HepG2 (cell line): ENCODE data around the gene CNOT1. TPM values are rescaled to one million over a fixed set of nuclear protein-coding genes. Genes with fewer than 3 reads are reported as not detected.

Experiments used
- ATAC-seq: fragments of 200-7000 bp; cut with Tn5 transposase; 3 replicates; pipeline ENCODE4 v1.9.1; 2020; ENCODE audit warnings: mild to moderate bottlenecking, moderate library complexity
- BruUV-seq: library from RNA; stranded (reverse); fragments of 400-500 nt; replicated peaks from 2 replicates; lab custom pipeline; 2021; lab: Mats Ljungman, UMichigan
- CTCF ChIA-PET: fragments of 300-600 bp; formaldehyde crosslinking; extraction: SDS; loops from one replicate; lab custom pipeline; 2021; ENCODE audit warnings: low total read pairs, inconsistent platforms, low intra/inter-chr PET ratio; lab: Yijun Ruan, JAX
- POLR2A ChIA-PET: fragments of 350-600 bp; sonication (Branson Sonifier 250); formaldehyde crosslinking; loops from one replicate; lab custom pipeline; 2020; ENCODE audit warnings: antibody characterized with exemption, inconsistent platforms; lab: Yijun Ruan, JAX
- DNase-seq: peaks from one replicate; pipeline ENCODE4 v3.0.0-alpha.2; 2015; ENCODE audit warnings: low spot score
- FAIRE-seq: peaks from 3 replicates; lab custom pipeline; 2011; peaks lifted over from hg19 to GRCh38; lab: Jason Lieb, UNC
- H2AFZ ChIP-seq: one replicate; pipeline ENCODE4 v1.6.1; 2011; ENCODE audit warnings: low read length, inconsistent platforms
- H3K27ac ChIP-seq: fragments of 300-600 bp; 3 replicates; pipeline ENCODE4 v1.8.0; 2011; ENCODE audit warnings: mixed run types, mild to moderate bottlenecking, mixed read lengths, low read length, inconsistent platforms; ENCODE audit not compliant: insufficient read depth; ENCODE audit errors: extremely low read length
- H3K27me3 ChIP-seq, 2 experiments: fragments of 200-600 bp in 1 of 2; 2 replicates in 1 of 2; 3 replicates in 1 of 2; pipeline versions ENCODE4 v1.6.0 to v1.8.0; 2011; ENCODE audit warnings: low read length in 2 of 2, mild to moderate bottlenecking in 2 of 2, moderate library complexity in 2 of 2, inconsistent platforms in 1 of 2; ENCODE audit not compliant: insufficient read depth in 2 of 2, control insufficient read depth in 1 of 2
- H3K36me3 ChIP-seq, 2 experiments: fragments of 200-600 bp in 1 of 2; replicated peaks in 1 of 2; 2 replicates in 1 of 2; 3 replicates in 1 of 2; pipeline versions ENCODE4 v1.5.1 to v1.8.0; 2011; ENCODE audit warnings: low read length in 2 of 2, inconsistent platforms in 1 of 2; ENCODE audit not compliant: insufficient read depth in 2 of 2, control insufficient read depth in 1 of 2
- H3K4me1 ChIP-seq: 2 replicates; pipeline ENCODE4 v1.5.1; 2012; ENCODE audit warnings: low read length, inconsistent platforms; ENCODE audit not compliant: insufficient read depth
- H3K4me2 ChIP-seq: 2 replicates; pipeline ENCODE4 v1.6.0; 2011; ENCODE audit warnings: low read depth, low read length, inconsistent platforms
- H3K4me3 ChIP-seq, 3 experiments: fragments of 200-600 bp in 1 of 3; sonication (generic), shearing (Covaris generic) in 1 of 3; replicated peaks in 1 of 3; 2 replicates each; pipeline ENCODE4 v1.5.1; 2011 to 2016; ENCODE audit warnings: low read length in 3 of 3, inconsistent platforms in 2 of 3, low read depth in 2 of 3, mild to moderate bottlenecking in 2 of 3, control low read depth in 1 of 3, mixed read lengths in 1 of 3; ENCODE audit not compliant: insufficient read depth in 1 of 3
- H3K79me2 ChIP-seq: one replicate; pipeline ENCODE4 v1.6.1; 2011; ENCODE audit warnings: low read length, inconsistent platforms; ENCODE audit not compliant: insufficient read depth
- H3K9ac ChIP-seq: 2 replicates; pipeline ENCODE4 v1.6.0; 2011; ENCODE audit warnings: mild to moderate bottlenecking, low read depth, low read length, inconsistent platforms; ENCODE audit not compliant: insufficient read depth
- H3K9me3 ChIP-seq: 2 replicates; pipeline ENCODE4 v1.5.1; 2012; ENCODE audit warnings: mild to moderate bottlenecking, low read length
- H4K20me1 ChIP-seq: 2 replicates; pipeline ENCODE4 v1.6.0; 2011; ENCODE audit warnings: inconsistent platforms, mild to moderate bottlenecking, low read length, moderate library complexity; ENCODE audit not compliant: insufficient read depth
- MAFG ChIP-seq: sonication (generic); formaldehyde crosslinking; IDR thresholded peaks from 2 replicates; pipeline ENCODE4 v1.5.1; 2020; ENCODE audit warnings: mild to moderate bottlenecking, missing genetic modification reagents
- NAIF1 ChIP-seq: sonication (generic); formaldehyde crosslinking; IDR thresholded peaks from 2 replicates; pipeline ENCODE4 v1.5.0; 2020; ENCODE audit warnings: mild to moderate bottlenecking, missing genetic modification reagents, borderline replicate concordance
- ZNF260 ChIP-seq: sonication (generic); formaldehyde crosslinking; IDR thresholded peaks from 2 replicates; pipeline ENCODE4 v1.4.0; 2020; ENCODE audit warnings: missing genetic modification reagents, low read depth, mild to moderate bottlenecking, borderline replicate concordance
- ZNF350 ChIP-seq: sonication (generic); formaldehyde crosslinking; IDR thresholded peaks from 2 replicates; pipeline ENCODE4 v1.4.0; 2020; ENCODE audit warnings: mild to moderate bottlenecking, low read depth, missing genetic modification reagents, borderline replicate concordance
- ZNF446 ChIP-seq: sonication (generic); formaldehyde crosslinking; IDR thresholded peaks from 2 replicates; pipeline ENCODE4 v1.5.0; 2020; ENCODE audit warnings: mild to moderate bottlenecking, missing genetic modification reagents
- ZNF569 ChIP-seq: sonication (generic); formaldehyde crosslinking; IDR thresholded peaks from 2 replicates; pipeline ENCODE4 v1.5.0; 2020; ENCODE audit warnings: mild to moderate bottlenecking, missing genetic modification reagents, moderate library complexity, borderline replicate concordance
- ZSCAN21 ChIP-seq: sonication (generic); formaldehyde crosslinking; IDR thresholded peaks from 2 replicates; pipeline ENCODE4 v1.8.0; 2022; ENCODE audit warnings: mild to moderate bottlenecking, missing genetic modification reagents, moderate library complexity, borderline replicate concordance
- in situ Hi-C: cut with HindIII; loops from 2 replicates; pipeline ENCODE4 v1.10.0; 2017; ENCODE audit warnings: low pct_unique_long_range_greater_than_20kb; ENCODE audit not compliant: extremely low pct_ligation_motif_present
- intact Hi-C: fragments of 100-400 bp; cut with micrococcal nuclease; formaldehyde crosslinking; loops from one replicate; pipeline ENCODE4 v1.10.0; 2022; ENCODE audit not compliant: unreplicated experiment
- polyA plus RNA-seq, 8 experiments: library from polyadenylated mRNA; depleted of rRNA in 3 of 8; stranded (reverse) in 7 of 8; unstranded in 1 of 8; fragments of >200 nt; fragmentation: Illumina TruSeq in 4 of 8; extraction: Trizol in 4 of 8; gene quantifications; 2 replicates each; pipeline versions ENCODE4 v1.2.1 to v1.2.3, GENCODE V29; 2011 to 2016; ENCODE audit warnings: low read depth in 4 of 8, missing spikeins in 1 of 8, mixed read lengths in 1 of 8; ENCODE audit not compliant: insufficient read depth in 1 of 8
- total RNA-seq, 5 experiments: library from RNA; depleted of rRNA; stranded (reverse); fragments of >200 nt; fragmentation: Illumina TruSeq; extraction: Trizol; gene quantifications; 2 replicates each; pipeline ENCODE4 v1.2.3, GENCODE V29; 2016; ENCODE audit warnings: low read depth in 1 of 5
- TF ChIP-seq, protein P1 (sequence below): sonication (generic); formaldehyde crosslinking; IDR thresholded peaks from 2 replicates; pipeline ENCODE4 v1.4.0; 2020; ENCODE audit warnings: mild to moderate bottlenecking, missing genetic modification reagents
- TF ChIP-seq, protein P2 (sequence below): sonication (generic); formaldehyde crosslinking; IDR thresholded peaks from 2 replicates; pipeline ENCODE4 v1.4.0; 2020; ENCODE audit warnings: missing genetic modification reagents
- TF ChIP-seq, protein P3 (sequence below): IDR thresholded peaks from 2 replicates; pipeline ENCODE4 v1.6.1; 2016; ENCODE audit warnings: missing biosample characterization, missing genetic modification reagents, low read depth
- TF ChIP-seq, protein P4 (sequence below): sonication (generic); formaldehyde crosslinking; IDR thresholded peaks from one replicate; pipeline ENCODE4 v1.5.1; 2020; ENCODE audit warnings: mild to moderate bottlenecking, missing genetic modification reagents; ENCODE audit errors: not compliant biosample characterization

The CNOT1 gene
- total and polyA plus RNA-seq, 2 of the 13 experiments (the other 11 are each of a cell fraction or from before 2014, with no cell fraction given), result 188 to 232 TPM

DNA sequence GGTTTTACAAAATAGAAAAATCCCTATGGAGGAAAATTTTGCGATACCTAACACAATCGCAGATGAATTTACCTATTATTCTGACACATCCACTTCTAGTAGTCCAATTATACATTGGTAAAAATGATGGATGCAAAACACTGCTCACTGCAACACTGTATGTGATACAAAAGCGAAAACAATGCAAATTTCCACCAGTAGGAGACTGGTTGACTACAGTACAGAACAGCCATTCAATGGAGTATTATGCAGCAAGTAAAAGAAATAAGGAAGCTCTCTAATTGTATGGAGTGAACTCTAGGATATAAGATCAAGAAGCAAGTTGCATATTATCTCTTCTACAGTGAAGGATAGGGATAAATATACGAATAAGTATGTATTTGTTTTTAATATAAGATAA, 65.9 kb downstream of the CNOT1 start (continued):
- TF ChIP-seq, protein P1, sequence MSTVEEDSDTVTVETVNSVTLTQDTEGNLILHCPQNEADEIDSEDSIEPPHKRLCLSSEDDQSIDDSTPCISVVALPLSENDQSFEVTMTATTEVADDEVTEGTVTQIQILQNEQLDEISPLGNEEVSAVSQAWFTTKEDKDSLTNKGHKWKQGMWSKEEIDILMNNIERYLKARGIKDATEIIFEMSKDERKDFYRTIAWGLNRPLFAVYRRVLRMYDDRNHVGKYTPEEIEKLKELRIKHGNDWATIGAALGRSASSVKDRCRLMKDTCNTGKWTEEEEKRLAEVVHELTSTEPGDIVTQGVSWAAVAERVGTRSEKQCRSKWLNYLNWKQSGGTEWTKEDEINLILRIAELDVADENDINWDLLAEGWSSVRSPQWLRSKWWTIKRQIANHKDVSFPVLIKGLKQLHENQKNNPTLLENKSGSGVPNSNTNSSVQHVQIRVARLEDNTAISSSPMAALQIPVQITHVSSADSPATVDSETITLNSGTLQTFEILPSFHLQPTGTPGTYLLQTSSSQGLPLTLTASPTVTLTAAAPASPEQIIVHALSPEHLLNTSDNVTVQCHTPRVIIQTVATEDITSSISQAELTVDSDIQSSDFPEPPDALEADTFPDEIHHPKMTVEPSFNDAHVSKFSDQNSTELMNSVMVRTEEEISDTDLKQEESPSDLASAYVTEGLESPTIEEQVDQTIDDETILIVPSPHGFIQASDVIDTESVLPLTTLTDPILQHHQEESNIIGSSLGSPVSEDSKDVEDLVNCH (CRISPR knock-in tag), result no peak
- TF ChIP-seq, protein P2, sequence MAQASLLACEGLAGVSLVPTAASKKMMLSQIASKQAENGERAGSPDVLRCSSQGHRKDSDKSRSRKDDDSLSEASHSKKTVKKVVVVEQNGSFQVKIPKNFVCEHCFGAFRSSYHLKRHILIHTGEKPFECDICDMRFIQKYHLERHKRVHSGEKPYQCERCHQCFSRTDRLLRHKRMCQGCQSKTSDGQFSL, result no peak
- TF ChIP-seq ZNF350 (CRISPR knock-in tag) (no peak), ZNF446 (CRISPR knock-in tag) (no peak), ZSCAN21 (no peak), NAIF1 (CRISPR knock-in tag) (no peak)
- TF ChIP-seq, protein P3, sequence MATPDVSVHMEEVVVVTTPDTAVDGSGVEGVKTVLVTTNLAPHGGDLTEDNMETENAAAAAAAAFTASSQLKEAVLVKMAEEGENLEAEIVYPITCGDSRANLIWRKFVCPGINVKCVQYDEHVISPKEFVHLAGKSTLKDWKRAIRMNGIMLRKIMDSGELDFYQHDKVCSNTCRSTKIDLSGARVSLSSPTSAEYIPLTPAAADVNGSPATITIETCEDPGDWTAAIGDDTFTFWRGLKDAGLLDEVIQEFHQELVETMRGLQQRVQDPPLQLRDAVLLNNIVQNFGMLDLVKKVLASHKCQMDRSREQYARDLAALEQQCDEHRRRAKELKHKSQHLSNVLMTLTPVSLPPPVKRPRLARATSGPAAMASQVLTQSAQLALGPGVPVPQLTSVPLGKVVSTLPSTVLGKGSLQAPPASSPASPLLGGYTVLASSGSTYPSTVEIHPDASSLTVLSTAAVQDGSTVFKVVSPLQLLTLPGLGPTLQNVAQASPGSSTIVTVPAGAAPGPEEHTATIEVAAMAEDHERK, result no peak

DNA sequence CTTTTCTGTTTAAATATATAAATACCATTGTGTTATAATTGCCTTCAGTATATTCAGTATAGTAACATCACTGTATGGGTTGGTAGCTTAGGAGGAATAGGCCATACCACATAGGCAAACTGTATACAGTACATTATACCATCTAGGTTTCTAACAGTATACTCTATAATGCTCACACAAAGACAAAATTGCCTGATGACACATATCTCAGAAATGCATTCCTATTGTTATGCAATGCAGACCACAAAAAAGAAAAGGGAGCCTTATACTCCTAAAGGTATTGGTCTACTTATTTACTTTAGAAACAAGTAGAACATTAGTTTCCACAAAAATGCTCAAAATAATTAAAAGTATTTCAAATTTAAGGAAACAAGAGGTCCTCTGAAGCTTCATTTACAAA, 66.4 kb downstream of the CNOT1 start:
- CTCF ChIA-PET, result no interaction called here
- no peak for FAIRE-seq
- ATAC-seq, result no peak
- Histone ChIP-seq H3K27me3 (no peaks in the 10 kb centered on the region), H2AFZ (no peak overlapping the region), H3K4me3 (no peak overlapping the region), H3K9ac (no peak overlapping the region), H3K79me2 (peaks cover 26% of the 10 kb centered on the region), H3K36me3 (peaks cover 36 to 84% of the 10 kb centered on the region in 2 experiments), H3K4me1 (no peaks in the 10 kb centered on the region), H3K4me2 (no peak overlapping the region), H3K27ac (no peak overlapping the region), H4K20me1 (peaks cover 14% of the 10 kb centered on the region), H3K9me3 (no peaks in the 10 kb centered on the region)
- BruUV-seq, result no TSS peak
- intact Hi-C loops (loop anchor here (5.0 to 10.0 kb wide), 2 partner anchors 48 to 99 kb away; partner anchors contain the start of gene SETD6), in situ Hi-C loops (no loop called here)
- POLR2A ChIA-PET, result no interaction called here
- DNase-seq, result no peak
- TF ChIP-seq ZNF260 (no peak), MAFG (CRISPR knock-in tag) (no peak), ZNF569 (no peak)
- TF ChIP-seq, protein P4, sequence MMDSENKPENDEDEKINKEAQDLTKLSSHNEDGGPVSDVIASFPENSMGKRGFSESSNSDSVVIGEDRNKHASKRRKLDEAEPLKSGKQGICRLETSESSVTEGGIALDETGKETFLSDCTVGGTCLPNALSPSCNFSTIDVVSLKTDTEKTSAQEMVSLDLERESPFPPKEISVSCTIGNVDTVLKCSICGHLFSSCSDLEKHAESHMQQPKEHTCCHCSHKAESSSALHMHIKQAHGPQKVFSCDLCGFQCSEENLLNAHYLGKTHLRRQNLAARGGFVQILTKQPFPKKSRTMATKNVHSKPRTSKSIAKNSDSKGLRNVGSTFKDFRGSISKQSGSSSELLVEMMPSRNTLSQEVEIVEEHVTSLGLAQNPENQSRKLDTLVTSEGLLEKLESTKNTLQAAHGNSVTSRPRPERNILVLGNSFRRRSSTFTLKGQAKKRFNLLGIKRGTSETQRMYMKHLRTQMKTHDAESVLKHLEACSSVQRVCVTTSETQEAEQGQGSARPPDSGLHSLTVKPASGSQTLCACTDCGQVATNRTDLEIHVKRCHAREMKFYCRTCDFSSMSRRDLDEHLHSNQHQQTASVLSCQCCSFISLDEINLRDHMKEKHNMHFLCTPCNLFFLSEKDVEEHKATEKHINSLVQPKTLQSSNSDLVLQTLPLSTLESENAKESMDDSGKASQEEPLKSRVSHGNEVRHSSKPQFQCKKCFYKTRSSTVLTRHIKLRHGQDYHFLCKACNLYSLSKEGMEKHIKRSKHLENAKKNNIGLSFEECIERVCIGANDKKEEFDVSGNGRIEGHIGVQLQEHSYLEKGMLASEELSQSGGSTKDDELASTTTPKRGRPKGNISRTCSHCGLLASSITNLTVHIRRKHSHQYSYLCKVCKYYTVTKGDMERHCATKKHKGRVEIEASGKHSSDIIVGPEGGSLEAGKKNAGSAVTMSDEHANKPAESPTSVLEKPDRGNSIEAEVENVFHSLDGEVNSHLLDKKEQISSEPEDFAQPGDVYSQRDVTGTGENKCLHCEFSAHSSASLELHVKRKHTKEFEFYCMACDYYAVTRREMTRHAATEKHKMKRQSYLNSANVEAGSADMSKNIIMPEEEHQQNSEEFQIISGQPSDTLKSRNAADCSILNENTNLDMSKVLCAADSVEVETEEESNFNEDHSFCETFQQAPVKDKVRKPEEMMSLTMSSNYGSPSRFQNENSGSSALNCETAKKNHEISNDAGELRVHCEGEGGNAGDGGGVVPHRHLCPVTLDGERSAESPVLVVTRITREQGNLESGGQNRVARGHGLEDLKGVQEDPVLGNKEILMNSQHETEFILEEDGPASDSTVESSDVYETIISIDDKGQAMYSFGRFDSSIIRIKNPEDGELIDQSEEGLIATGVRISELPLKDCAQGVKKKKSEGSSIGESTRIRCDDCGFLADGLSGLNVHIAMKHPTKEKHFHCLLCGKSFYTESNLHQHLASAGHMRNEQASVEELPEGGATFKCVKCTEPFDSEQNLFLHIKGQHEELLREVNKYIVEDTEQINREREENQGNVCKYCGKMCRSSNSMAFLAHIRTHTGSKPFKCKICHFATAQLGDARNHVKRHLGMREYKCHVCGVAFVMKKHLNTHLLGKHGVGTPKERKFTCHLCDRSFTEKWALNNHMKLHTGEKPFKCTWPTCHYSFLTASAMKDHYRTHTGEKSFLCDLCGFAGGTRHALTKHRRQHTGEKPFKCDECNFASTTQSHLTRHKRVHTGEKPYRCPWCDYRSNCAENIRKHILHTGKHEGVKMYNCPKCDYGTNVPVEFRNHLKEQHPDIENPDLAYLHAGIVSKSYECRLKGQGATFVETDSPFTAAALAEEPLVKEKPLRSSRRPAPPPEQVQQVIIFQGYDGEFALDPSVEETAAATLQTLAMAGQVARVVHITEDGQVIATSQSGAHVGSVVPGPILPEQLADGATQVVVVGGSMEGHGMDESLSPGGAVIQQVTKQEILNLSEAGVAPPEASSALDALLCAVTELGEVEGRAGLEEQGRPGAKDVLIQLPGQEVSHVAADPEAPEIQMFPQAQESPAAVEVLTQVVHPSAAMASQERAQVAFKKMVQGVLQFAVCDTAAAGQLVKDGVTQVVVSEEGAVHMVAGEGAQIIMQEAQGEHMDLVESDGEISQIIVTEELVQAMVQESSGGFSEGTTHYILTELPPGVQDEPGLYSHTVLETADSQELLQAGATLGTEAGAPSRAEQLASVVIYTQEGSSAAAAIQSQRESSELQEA (CRISPR knock-in tag), result no peak
